NCI-H2196 (cell line): ENCODE results near the gene PELI3.

Experiments
- DNase-seq: peaks from one replicate; lab custom pipeline; 2025; ENCODE audit not compliant: unreplicated experiment; lab: John Stamatoyannopoulos, UW

PELI3 gene

DNA sequence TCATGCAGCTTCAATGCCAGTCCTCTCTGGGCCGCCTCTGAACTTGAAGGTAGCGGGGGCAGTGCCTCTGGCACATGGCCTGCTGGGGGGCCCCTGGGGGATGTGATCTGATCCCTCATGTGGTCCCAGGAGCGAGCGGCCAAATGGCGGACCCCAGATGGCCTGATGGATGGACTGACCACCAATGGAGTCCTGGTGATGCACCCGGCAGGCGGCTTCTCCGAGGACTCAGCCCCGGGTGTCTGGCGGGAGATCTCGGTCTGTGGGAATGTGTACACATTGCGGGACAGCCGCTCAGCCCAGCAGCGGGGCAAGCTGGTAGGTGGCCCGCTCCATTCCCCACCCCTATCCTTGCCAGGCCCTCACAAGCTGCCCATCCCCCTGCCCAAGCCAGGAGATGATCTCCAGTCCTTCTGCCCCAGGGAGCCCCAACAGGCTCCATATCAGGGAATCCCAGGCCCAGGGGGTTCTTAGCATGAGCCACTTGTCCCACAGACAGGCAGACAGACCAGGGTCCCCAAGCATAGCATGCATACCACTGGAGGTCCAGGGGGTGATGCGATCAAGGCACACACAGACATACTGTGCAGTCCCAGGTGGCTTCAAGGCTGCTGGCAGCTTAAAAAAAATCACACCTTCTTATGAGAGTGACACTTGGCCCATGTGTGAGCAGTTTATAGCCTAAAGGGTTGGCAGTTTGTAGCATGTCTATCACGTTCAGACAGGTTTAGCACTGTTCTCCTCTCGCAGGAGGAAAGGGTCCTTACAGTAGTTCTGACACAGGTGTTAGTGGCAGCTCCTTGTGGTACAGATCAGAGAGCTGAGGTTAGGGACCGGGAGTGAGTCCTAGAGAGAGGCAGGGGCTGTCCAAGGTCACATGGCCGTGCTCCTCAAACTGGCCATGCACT is 7.2 kb downstream of the PELI3 start:
- no peak for DNase-seq

DNA sequence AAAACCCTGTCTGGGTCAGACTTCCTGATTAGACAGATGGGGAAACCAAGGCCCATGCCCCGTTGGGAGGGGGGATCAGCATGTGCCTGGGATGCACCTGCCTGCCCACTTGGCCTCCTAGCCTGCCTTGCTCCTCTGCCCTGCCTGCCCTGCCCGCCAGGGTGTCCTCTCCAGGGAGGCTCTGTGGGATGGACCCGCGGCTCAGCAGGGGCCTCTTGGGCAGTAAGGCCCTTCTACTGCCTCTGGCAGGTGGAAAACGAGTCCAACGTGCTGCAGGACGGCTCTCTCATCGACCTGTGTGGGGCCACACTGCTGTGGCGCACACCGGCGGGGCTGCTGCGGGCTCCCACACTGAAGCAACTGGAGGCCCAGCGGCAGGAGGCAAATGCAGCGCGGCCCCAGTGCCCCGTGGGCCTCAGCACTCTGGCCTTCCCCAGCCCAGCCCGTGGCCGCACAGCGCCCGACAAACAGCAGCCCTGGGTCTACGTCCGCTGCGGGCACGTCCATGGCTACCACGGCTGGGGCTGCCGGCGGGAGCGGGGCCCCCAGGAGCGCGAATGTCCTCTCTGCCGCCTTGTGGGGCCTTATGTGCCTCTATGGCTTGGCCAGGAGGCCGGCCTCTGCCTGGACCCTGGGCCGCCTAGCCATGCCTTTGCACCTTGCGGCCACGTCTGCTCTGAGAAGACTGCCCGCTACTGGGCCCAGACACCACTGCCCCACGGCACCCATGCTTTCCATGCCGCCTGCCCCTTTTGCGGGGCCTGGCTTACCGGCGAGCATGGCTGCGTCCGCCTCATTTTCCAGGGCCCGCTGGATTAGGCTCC is 8.9 kb downstream of the PELI3 start:
- no peak for DNase-seq

DNA sequence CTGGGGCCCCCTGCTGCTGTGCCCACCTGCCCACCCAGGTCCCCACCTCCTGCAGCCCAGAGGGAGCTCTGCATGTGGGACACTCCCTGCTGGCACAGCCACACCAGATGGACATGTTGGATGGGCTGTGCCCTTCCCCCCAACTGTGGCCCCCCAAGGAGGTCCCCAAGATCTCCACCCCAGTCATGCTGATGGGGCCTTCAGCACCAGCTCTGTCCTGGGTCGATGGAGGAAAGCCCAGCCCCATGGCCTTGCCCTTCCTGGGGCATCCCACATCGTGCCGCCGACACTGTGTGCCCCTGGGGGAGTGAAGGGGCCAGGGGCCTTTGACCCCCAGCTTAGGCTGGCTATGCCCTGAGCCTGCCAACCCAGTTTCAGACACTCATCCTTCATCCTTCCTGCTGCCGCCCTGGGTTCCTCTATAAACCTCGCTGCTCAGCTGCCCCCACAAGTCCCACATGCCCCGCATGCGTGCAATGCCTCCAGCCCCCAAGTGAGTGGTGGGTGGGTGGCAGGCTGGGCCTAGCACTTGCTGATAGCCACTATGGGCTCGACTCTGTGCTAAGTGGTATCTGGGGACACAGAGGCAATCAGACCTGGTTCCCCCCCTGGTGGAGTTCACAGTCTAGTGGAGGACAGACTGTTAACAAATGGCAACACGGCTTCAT is 9.6 kb downstream of the PELI3 start:
- DNase-seq, result no peak

DNA sequence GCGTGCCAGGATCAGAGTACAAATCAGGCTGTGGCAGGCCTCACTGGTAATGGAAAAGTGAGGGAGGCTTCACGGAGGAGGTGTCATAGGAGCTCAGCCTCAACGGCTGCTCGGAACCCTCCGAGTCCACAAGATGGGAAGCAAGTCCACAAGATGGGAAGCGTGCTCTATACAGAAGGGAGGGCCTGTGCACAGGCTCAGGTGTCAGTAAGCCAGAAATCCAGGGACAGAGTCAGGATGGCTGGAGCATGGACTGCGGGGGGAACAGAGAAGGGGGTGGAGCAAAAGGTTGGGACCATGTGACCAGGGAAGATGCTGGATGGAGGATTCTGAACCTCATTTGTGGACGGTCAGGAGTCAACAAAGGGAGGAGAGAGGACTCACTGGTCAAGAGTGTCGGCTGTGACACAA is 10.1 kb downstream of the PELI3 start:
- DNase-seq, result no peak

DNA sequence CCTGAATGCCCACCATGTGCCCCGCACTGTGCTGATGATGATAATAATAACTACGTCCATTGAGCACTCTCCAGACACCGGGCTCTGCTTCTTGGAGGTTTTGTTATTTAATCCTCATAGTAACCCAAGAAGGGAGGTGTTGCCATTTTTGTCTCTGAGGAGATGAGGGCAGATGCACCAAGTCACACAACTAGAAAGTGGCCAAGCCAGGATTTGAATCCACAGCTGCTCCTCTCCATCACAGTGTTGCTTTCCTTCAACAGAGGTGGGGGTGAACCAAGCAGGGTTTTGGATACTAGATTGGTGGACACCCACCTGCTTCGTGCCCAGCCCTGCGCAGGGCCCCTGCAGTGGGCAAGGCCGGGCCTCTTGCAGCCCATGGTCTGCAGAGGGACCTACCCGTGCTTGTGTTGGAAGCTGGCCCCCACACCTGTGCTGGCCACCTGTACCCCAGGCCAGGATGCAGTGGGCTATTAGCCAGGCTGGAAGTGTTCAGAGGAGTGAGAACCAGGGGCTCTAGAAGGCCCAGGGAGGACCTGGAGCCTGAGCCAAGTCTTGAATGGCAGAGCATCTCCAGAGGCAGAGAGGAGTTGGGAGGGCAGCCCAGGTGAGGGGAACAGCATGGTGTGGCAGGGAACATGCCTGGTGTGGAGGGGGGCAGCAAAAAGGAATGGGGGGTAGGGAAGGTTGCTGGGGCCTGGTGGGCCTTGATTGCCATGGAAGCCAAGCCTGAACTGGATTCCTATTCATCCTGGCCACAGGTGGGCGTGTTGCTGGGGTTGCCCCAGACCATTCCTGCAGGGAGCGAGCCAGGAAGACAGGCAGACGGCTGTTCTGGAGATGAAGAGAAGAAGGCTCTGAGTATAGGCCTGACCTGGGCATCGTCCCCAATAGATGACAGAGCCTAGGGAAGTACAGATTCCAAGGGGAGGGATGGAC is 10.8 kb downstream of the PELI3 start:
- DNase-seq, result no peak

DNA sequence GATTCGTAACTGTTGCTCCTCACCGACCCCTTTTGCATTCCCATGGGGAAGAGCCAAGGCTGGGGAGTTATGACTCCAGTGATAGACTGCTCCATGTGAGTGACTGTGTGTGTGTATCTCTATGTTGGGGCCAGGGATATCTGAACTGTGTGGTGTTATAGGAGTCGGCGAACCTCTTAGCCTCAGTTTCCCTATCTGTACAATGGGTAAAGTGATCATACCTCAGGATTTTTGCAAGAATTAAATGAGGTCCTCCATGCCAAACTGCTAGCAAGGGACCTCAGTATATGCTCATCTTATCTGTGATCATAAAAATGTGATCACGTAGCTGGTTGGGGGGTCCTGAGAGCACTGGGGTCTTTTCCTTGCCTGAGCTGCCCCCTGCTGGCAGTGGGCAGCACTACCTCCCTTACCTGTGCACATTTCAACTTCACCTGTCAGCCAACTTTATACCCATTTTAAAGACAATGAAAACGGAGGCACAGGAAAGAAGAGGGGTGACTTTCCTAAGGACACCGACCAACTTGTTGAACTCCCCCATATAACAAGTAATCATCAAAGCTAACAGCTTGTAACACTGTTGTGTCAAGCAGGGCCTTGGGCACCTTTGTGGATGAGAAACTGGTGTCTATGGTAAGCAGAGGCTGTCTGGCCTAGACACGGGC is 12.2 kb downstream of the PELI3 start:
- peak; percentile 39 for DNase-seq

DNA sequence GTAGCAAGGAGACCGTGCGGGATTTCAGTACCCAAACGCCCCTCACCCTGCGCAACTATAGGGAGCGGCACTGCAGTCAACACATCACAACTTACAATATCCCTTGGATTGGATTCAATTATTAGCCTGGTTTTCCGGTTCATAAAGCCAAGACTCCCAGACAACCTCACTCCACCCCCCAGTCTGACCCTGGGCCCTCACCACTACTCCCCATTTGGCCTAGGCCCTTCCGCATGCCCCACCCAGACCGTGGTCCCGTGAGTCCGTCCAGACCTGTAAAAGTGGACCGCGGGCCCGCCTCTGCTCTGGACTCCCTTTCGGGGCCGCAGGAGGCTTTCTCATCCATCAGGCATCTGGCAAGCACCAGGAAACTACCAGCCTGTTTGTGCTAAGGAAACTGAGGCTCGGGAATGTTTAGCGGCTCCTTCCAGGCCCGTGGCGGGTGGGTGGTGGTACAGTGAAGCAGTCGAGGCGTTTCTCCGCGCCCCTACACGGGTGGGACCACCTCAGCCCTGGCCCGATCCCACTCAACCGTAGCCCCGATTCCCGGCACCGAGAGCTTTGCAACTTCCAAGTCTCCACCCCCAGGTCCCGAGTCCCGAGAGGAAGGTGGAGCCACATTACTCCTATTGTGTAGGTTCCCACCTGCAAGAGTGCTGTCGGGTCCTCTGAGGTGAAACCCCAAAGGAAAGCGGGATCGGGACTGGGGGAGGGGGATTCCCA is 12.8 kb downstream of the PELI3 start:
- DNase-seq, result peak; percentile 84

DNA sequence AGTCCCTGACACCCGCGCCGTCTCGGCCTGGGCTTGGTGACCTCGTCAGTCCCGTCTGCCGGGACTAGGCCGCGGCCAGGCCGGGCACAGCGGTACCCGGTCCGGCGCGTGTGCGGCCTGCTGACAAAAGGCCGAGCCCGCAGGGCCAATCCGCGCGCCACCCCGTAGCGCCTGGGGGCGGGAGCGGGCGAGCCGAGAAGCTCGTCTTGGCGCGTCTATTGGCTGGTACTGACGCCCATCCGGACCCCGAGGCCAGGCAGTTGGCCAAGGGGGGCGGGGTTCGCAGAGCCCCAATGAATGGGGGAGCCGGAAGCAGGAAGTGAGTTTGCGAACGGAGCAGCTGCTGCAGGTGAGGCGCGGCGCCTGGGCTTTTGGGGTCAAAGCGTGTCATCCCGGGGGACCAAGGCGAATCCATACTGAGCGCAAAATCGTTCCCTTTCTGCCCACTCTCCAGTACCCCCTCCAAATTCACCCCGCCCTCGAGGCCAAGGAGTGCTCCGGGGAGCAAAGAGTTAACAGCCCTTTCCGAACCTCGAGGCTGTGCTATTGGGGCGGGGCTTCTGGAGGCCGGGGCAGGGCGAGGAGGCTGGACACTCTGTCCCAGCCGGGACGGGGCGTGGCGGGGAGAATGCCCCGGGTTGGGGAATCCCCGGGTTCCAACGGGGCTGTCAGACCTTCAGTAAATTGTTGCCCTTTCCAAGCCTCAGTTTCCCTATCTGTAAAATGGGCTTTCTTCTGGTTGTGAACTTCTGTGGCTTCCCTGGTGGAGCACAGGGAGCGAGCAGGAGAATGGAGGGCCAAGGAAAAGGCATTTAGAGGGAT is 13.6 kb downstream of the PELI3 start, which contains the start of gene DPP3:
Gene DPP3 (plus strand): TSS at position 318 of the 822 bp plus-strand sequence. CDS start 1,767 bp downstream, outside the sequence.
- peak; percentile 98 for DNase-seq

DNA sequence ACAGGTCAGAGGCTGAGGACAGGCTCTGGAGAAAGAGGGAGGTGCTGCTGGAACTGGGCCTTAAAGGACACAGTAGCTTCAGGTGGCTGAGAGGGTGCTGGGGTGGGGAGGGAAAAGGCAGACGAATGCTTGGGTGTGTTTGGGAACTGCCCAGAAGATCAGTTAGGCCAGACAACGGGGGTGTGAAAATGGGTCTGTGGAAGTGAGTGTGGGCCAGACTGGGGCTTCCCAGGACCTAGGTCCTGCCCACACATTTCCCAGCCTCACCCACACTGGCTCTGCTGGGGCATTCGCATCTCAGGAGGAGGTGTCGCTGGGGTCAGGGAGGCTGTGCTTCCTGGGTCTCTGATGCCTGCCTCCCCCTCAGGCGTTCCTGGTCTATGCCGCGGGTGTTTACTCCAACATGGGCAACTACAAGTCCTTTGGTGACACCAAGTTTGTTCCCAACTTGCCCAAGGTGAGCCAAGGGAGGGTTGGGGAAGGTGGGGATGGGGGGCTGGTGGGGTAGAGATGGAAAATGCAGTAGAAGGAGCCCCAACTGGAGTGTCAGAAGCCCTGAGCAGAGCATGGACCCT is 18.2 kb downstream of the PELI3 start:
- no peak for DNase-seq

DNA sequence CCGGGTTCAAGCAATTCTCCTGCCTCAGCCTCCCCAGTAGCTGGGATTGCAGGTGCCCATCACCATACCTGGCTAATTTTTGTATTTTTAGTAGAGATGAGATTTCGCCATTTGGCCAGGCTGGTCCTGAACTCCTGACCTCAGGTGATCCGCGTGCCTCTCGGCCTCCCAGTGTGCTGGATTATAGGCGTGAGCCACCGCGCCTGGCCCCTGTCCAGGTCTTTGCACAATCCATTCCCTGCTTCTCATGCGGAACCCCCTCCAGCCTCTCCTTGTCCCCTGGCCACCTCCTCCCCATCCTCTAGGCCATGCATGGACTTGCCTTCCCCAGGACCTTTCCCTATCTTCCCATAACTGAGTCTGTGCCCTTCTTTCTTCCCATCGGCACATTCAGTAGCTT is 22.3 kb downstream of the PELI3 start:
- DNase-seq, result no peak

DNA sequence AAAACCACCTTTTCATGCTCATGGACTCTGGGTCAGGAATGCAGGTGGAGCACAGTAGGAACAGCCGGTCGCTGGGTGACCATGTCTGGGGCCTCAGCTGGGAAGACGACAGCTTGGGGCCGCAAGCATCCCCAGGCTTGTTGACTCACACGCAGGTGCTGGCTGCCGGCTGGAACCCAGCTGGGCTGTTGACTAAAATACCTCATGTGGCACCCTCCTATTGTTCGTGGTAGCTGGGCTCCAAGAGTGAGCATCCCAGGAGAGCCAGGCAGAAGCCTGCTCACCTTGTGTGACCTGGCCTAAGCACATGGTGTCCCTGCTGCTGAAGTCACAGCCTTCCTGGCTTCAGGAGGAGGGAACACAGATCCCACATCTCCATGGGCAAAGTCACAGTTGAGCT is 22.9 kb downstream of the PELI3 start:
- DNase-seq, result peak; percentile 79

DNA sequence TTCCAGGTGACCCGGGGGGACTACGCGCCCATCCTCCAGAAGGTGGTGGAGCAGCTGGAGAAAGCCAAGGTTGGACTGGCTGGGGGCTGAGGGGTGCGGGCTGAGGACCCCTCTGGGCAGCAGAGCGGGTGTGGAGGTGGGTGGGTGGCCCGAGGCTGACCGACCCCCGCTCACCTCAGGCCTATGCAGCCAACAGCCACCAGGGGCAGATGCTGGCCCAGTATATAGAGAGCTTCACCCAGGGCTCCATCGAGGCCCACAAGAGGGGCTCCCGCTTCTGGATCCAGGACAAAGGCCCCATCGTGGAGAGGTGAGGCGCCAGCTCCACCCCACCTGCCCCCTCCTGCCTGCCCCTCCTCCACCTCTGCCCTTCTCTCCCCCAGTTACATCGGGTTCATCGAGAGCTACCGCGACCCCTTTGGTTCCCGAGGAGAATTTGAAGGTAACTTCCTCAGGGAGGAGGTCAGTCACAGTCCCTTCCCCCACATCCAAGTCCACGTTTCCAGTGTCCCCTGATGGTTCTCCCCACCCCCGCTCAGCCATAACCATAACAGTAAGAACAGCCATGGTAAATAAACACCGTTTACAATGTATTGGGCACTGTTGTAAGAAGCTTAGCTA is 24.7 kb downstream of the PELI3 start:
- DNase-seq, result no peak

DNA sequence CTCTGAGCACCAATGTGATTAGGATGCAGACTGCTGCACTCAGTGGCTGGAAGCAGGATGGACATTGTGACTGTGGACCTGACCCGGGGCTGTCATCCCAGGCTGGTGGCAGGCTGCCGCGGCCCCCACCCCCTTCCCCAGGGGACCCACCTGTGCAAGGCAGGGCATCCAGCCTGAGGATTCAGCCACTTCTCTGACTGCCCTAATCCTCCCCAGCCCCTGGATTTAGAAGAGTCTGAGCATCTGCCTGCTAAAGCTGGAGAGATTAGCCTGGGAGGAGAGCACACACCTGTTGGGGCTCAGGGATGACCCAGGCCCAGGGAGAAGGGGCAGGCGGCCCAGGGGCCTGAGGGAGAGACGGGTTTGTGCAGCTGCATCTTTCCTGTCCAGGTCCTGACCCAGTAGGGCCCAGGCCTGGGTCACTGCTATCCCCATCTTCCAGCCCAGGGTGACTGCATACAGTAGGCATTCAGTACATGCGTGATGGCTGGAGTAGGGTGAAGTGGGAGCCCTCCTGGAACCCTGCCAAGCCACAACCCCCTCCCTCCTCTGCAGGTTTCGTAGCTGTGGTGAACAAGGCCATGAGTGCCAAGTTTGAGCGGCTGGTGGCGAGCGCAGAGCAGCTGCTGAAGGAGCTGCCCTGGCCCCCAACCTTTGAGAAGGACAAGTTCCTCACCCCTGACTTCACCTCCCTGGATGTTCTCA is 25.6 kb downstream of the PELI3 start:
- DNase-seq, result no peak

DNA sequence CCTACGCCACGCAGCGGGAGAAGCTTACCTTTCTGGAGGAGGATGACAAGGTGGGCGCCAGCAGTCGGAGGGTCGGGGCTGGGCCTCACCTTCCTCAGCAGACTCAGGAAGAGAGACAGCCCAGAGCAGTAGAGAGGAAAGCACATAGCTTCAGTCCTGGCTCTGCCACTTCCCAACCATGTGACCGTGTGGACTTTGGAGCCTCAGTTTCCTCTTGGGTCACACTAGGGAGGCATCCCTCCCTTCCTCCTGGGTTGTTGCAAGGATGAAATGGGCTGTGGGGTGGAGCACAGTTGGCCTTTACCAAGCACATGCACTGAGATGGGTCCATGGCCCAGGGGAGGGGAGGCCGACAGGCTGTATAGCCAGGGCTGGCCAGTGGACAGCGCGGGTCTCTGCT is 26.4 kb downstream of the PELI3 start:
- no peak for DNase-seq

DNA sequence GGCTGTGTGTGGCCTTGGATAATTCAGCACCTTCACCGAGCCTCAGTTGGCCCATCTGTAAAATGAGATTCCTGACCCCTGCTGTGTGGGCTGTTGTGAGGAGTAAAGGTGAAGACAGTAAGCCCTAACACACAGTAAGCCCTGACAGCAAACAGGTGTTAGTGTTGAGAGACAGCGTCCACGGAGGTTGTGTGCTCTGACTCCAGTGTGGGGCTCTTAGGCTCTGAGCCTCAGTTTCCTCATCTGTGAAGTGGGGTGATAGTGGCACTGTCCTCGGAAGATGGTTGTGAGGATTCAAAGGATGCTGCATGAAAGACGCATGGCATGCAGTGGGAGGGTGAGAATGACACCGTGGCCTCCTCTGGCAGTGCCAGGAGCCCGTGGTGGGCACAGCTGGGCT is 27.8 kb downstream of the PELI3 start:
- no peak for DNase-seq

DNA sequence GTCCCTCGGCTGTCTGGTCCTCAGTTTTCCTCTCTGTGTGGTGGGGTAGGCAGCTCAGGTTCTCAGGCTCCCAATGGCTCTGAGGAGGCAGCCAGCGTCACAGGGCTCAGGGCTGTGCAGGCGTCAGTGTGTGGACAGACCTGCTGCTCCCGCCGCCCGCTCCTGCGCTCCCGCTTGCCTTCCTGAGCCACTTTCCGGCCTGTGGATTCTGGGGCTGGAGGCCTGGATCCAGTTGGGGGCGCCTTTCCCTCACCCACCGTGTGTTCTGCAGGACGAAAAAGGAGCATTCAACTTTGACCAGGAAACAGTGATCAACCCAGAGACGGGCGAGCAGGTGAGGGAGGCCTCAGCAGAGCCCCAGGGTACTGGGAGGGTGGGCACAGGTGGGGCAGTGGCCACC is 28.2 kb downstream of the PELI3 start:
- DNase-seq, result no peak

DNA sequence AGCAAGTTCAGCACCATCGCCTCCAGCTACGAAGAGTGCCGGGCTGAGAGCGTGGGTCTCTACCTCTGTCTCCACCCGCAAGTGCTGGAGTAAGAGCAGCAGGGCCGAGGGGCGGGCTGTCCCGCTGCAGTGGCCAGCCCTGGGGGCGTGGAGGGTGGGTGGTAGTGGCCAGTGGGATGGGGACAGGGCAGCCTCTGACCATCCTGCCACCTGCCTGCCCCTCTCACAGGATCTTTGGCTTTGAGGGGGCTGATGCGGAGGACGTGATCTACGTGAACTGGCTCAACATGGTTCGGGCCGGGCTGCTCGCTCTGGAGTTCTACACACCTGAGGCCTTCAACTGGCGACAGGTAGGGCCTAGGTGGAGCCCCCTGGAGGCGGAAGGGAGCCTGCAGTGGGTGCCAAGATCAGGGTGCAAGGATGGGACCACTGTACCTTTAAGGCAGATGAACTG is 28.7 kb downstream of the PELI3 start:
- no peak for DNase-seq
